Measurements from ENCODE around the gene VPS37B.
"Not testable (repeated sequence)": the region's sequence is repeated elsewhere in the genome, so short reads cannot be mapped to it uniquely, and the experiment has no call there.

The VPS37B gene, protein sequence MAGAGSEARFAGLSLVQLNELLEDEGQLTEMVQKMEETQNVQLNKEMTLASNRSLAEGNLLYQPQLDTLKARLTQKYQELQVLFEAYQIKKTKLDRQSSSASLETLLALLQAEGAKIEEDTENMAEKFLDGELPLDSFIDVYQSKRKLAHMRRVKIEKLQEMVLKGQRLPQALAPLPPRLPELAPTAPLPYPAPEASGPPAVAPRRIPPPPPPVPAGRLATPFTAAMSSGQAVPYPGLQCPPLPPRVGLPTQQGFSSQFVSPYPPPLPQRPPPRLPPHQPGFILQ

DNA sequence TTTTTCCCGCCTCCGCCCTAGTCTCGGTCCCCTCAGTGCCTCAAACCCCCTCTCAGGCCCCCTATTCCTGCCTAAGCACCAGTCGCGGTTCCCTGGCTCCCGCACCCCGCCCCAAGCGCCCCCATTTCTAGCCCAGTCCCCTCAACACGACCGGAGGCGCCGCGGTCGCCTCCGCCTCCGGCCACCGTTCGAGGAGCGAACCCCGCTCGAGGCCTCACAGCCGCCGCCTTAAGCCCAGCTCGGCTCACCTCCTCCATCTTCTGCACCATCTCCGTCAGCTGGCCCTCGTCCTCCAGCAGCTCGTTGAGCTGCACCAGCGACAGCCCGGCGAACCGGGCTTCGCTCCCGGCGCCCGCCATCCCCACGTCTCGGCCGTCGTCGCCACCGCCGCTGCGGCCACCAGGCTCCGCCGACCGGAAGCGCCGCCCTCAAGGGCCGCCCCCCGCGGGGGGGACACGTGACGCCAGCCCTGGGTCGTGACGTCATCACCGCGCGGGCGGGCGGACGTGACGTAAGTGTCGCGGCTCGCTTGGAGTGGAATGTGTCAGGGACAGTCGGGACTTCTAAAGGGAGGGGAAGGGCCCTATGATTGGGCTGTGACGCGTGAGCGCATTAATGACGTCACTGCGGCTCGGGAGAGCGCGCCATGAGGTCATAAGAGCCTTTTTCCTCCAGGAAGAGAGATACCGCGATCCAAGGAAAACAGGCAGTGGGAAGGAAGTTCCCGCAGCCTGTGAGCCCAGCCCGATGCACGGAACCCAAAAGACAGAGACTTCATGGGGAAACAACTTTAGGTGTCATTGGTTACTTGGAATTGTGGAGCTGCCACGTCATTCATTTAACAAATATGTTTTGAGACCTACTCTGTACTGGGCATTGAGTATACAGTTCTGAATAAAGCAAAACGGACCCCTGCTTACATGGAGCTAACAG, at the start of gene VPS37B:
Gene VPS37B, minus strand, starts transcription at position 421 of the 933 bp plus-strand sequence. Its CDS starts 62 bp downstream, at position 359.
- DNase-seq (ENCODE audit: low read depth in 2 of 2), result peak; percentile 76 to 78

- DNase-seq (ENCODE audit: low read depth in 2 of 2), result no peak
These were observed 49.0 kb upstream of the VPS37B start for GRCh38 chr12:122944605-122945592.

- DNase-seq (ENCODE audit: low read depth in 2 of 2), result no peak
These were observed 47.3 kb upstream of the VPS37B start for GRCh38 chr12:122943196-122943595.

DNA sequence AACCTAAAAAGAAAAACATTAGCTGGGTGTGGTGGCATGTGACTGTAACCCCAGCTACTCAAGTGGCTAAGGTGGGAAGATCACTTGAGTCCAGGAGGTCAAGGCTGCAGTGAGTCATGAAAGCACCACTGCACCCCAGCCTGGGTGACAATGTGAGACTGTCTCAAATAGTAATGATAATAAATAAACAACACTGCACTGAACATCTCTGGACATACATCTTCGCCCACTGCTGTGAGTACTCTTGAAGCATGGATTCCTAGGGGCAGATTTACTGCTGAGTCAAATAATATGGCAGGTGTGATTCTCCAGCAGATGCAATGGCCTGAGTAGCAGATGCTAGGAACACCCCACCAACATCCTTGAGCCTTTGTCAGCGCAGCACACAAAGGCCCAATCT, 46.7 kb upstream of the VPS37B start:
- no peak for DNase-seq (ENCODE audit: low read depth in 2 of 2)

GRCh38 chr12:122941351-122941750, 45.4 kb upstream of the VPS37B start:
- DNase-seq (ENCODE audit: low read depth in 2 of 2), result not testable (repeated sequence)

DNA sequence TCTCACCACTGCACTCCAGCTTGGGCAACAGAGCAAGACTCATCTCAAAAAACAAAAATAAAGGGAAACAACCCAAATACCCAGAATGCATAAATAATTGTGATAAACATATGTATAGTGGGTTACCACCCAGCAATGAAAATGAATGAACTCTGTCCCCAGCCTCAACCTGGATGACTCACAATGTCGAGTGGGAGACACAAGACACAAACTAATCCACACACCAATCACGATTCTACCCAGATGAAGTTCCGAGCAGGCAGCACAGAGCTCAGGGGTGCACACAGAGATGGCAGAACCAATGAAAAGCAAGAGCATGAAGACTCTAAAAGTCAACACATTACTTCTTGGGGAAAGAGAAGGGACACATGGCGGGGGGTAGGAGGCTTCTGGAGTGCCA, 43.2 kb upstream of the VPS37B start:
- no peak for DNase-seq (ENCODE audit: low read depth in 2 of 2)

- no peak for DNase-seq (ENCODE audit: low read depth in 2 of 2)
These were observed 41.7 kb upstream of the VPS37B start for GRCh38 chr12:122937622-122938091.

- no peak for DNase-seq (ENCODE audit: low read depth in 2 of 2)
These were observed 39.4 kb upstream of the VPS37B start for GRCh38 chr12:122935318-122935717.

- DNase-seq (ENCODE audit: low read depth in 2 of 2), result no peak
These were observed 38.8 kb upstream of the VPS37B start for GRCh38 chr12:122934722-122935121.

GRCh38 chr12:122932207-122932606, 36.3 kb upstream of the VPS37B start:
- DNase-seq (ENCODE audit: low read depth in 2 of 2), result no peak

DNA sequence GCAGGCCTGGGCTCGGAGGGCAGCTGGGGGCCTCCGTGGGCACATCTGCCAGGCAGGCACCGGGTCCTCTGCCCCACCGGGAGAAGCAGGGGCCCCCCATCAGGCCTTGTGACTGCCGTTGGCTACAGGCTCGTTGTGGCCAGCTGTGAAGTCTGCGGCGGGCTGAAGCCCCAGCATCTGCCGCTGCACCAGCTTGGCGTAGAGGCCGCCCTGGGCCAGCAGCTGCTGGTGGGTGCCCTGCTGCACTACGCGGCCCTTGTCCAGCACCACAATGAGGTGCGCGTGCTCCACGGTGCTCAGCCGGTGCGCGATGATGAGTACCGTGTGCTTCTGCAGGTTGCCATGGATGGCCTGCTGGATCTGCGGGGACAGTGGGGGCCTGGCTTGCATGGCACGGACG, 33.9 kb upstream of the VPS37B start:
- no peak for DNase-seq (ENCODE audit: low read depth in 2 of 2)

- no peak for DNase-seq (ENCODE audit: low read depth in 2 of 2)
These were observed 33.2 kb upstream of the VPS37B start for GRCh38 chr12:122929148-122929538.

DNA sequence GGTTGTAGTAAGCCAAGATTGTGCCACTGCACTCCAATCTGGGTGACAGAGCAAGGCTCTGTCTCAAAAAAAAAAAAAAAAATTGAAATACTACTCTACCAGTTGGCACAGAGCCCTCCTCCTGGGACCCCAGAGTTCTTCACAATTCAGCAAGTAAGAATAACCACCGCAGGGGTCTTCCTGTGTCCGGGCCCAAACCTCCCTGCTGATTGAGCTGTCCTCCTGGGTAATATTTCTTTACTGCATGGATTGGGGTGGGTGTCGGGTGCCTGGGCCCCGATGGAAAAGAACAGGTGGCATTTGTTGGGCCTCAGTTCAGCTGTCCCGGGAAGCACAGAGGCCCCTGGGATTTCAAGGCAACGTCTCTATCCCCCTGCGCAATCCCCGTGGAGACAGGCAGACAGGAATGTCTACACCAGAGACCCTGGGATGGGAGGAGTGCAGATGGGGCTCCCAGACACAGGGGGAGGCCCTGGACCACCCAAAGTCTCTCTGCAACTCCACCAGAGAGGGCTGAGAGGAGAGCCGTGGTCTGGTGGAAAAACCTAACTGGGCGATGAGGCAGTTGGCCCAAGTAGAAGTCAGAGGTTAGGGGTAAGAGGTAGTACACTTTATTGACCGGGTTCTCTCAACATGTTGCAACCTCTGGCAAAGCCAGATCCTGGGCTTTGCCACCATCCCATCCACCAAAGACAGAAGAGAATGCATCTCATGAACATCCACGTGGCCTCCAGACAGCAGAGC, 32.7 kb upstream of the VPS37B start:
- DNase-seq (ENCODE audit: low read depth in 2 of 2), result no peak

- no peak for DNase-seq (ENCODE audit: low read depth in 2 of 2)
These were observed 32.0 kb upstream of the VPS37B start for GRCh38 chr12:122927756-122928403.

DNA sequence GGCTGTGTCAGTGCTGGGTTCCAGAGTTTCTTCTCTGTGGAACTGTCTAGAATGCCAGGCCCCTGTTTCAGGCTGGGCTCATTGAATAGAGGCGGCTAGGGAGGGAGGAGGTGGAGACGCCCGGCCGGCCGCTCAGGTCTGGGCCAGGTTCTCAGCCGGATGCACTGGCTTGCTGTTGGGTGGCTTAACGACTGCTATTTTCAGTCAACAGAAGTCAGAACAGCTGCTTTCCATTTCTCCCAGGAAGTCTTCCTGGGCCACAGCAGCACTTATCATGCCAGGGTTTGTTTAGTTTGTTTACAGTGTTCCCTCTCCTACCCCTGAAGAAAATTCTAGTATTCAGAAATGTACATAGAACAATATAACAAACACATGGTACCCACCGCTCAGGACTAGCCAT, 26.0 kb upstream of the VPS37B start:
- DNase-seq (ENCODE audit: low read depth in 2 of 2), result no peak

DNA sequence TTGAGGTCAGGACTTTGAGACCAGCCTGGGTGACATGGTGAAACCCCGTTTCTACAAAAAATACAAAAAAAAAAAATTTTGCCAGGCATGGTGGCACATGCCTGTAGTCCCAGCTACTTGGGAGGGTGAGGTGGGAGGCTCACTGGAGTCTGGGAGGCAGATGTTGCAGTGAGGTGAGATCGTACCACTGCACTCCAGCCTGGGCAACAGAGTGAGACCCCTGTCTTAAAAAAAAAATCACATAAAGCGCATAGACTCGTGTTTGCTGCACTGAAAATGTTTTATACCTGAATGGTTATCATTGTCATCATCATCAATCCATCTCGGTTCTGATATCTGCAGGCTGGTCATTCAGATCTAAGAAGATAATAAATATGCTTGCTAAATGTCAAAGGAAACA, 24.8 kb upstream of the VPS37B start:
- DNase-seq (ENCODE audit: low read depth in 2 of 2), result no peak

- DNase-seq (ENCODE audit: low read depth in 2 of 2), result no peak
These were observed 22.9 kb upstream of the VPS37B start for GRCh38 chr12:122918827-122919226.

- DNase-seq (ENCODE audit: low read depth in 2 of 2), result no peak
These were observed 21.7 kb upstream of the VPS37B start for GRCh38 chr12:122917507-122918121.

GRCh38 chr12:122909442-122910288, 13.7 kb upstream of the VPS37B start:
- DNase-seq (ENCODE audit: low read depth in 2 of 2), result no peak
